Mucosa of descending colon (tissue), 3 donors: Measurements from ENCODE around the gene CRTAC1. TPM values are rescaled to one million over a fixed set of nuclear protein-coding genes. Genes with fewer than 3 reads are reported as not detected.

Source experiments
- ATAC-seq: fragments of 200-7000 bp; cut with Tn5 transposase; one replicate; pipeline ENCODE4 v1.9.1; 2020; ENCODE audit warnings: mild to moderate bottlenecking, moderate library complexity
- DNase-seq, 3 donors: peaks; one replicate each; pipeline ENCODE4 v3.0.0-alpha.2; 2020
- H3K36me3 ChIP-seq: fragments of 200-600 bp; one replicate; pipeline ENCODE4 v1.8.0; 2021; ENCODE audit warnings: low read depth, mild to moderate bottlenecking
- H3K4me1 ChIP-seq: fragments of 200-600 bp; one replicate; pipeline ENCODE4 v1.8.0; 2021; ENCODE audit warnings: low read depth, mild to moderate bottlenecking
- H3K4me3 ChIP-seq: fragments of 200-600 bp; one replicate; pipeline ENCODE4 v1.8.0; 2021; ENCODE audit warnings: mild to moderate bottlenecking
- H3K9me3 ChIP-seq: fragments of 200-600 bp; one replicate; pipeline ENCODE4 v1.8.0; 2021; ENCODE audit warnings: mild to moderate bottlenecking
- intact Hi-C, 2 donors: fragments of 100-400 bp; cut with DNase I in 1 of 2; cut with micrococcal nuclease in 1 of 2; formaldehyde crosslinking; loops; one replicate each; pipeline versions ENCODE4 v1.11.0 to v1.11.1; 2022; cut with DNase I, micrococcal nuclease
- long read RNA-seq, 2 donors: library from polyadenylated mRNA; unstranded; transcript quantifications; one replicate each; pipeline ENCODE4 v2.0.0, GENCODE V29; 2019 to 2021
- total RNA-seq, 3 donors: library from RNA; stranded (reverse); fragmentation: NEBNext Ultra II Directional in 2 of 3; extraction: Animal tissue kit (Norgen Biotek cat#: 25700) in 2 of 3; gene quantifications; one replicate each; pipeline versions ENCODE4 v1.2.1 to v1.2.4, GENCODE V29; 2021 to 2023
- TF ChIP-seq, protein P1 (sequence below): fragments of 200-600 bp; IDR thresholded peaks from one replicate; pipeline ENCODE4 v1.8.0; 2022; ENCODE audit warnings: antibody characterized with exemption, mild to moderate bottlenecking
- donor health status: DM: no; HTN: no; CAD: no; lungs with moderate emphysema.
- donor health status: DM: no; HTN: no; CAD: no.
- donor health status: DM: no; HTN: yes; CAD: no.

Gene CRTAC1, protein sequence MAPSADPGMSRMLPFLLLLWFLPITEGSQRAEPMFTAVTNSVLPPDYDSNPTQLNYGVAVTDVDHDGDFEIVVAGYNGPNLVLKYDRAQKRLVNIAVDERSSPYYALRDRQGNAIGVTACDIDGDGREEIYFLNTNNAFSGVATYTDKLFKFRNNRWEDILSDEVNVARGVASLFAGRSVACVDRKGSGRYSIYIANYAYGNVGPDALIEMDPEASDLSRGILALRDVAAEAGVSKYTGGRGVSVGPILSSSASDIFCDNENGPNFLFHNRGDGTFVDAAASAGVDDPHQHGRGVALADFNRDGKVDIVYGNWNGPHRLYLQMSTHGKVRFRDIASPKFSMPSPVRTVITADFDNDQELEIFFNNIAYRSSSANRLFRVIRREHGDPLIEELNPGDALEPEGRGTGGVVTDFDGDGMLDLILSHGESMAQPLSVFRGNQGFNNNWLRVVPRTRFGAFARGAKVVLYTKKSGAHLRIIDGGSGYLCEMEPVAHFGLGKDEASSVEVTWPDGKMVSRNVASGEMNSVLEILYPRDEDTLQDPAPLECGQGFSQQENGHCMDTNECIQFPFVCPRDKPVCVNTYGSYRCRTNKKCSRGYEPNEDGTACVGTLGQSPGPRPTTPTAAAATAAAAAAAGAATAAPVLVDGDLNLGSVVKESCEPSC
- total RNA-seq: 1 to 10 TPM in 2 of 3 donors, under 1 TPM in 1; 0.17 to 8.8 (median 1.0) TPM
- long read RNA-seq, donor 1, transcript CRTAC1-203 (15 exons, 2,890 nt): major isoform, 16 of 24 reads
- long read RNA-seq, donor 1, partial matches to known transcripts: 6 of 24 reads
- long read RNA-seq, donor 1, other reads (novel, unspliced or antisense): 2 of 24 reads
- long read RNA-seq, donor 2: 0 reads

DNA sequence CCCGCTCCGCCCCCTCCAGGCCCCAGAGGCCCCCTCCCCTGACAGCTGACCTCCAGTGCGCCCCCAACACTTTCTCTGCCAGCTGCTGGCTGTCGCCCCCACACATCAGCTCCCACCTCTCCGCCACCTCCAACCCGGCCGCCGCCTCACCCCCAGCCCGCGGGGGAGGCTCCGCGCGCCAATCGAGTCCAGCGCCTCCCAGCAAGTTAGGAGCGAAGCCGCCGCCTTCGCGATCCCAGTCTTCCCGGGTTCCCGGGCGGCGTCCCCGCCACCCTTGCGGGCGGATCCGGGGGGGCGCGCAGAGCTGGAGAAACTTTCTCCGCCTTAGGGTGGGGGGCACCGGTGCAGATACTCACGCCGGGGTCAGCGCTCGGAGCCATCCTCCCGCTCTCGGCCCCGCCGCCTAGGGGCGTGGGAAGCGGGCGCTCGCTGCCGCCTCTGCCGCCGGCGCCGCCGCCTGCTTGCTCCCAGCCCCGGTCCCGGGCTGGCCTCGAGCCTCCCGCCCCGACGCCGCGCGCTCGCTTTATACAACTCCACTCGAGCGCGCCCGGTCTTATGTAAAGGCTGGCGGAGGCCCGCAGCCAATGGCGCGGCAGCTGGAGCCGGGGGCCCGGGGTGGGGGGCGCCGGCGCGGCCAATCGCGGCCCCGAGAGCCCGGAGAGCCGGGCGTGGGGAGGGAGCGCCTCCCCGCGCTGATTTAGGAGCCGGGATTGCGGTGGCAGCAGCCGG, at the start of gene CRTAC1:
CRTAC1 (minus strand) TSS at position 529 of the 729 bp plus-strand sequence; CDS start at position 380, 149 bp downstream.
- no peak within 1 kb of the TSS for H3K4me3 ChIP-seq
- intact Hi-C loops: no loop called here
- peak in 2 of 3 donors; percentile 29 to 44 for DNase-seq
- ATAC-seq: peak; percentile 46
- no peaks in the 10 kb centered on the region for H3K36me3 ChIP-seq
- no peaks in the 10 kb centered on the region for H3K9me3 ChIP-seq
- peaks cover 12% of the 10 kb centered on the region for H3K4me1 ChIP-seq
- TF ChIP-seq, protein P1, sequence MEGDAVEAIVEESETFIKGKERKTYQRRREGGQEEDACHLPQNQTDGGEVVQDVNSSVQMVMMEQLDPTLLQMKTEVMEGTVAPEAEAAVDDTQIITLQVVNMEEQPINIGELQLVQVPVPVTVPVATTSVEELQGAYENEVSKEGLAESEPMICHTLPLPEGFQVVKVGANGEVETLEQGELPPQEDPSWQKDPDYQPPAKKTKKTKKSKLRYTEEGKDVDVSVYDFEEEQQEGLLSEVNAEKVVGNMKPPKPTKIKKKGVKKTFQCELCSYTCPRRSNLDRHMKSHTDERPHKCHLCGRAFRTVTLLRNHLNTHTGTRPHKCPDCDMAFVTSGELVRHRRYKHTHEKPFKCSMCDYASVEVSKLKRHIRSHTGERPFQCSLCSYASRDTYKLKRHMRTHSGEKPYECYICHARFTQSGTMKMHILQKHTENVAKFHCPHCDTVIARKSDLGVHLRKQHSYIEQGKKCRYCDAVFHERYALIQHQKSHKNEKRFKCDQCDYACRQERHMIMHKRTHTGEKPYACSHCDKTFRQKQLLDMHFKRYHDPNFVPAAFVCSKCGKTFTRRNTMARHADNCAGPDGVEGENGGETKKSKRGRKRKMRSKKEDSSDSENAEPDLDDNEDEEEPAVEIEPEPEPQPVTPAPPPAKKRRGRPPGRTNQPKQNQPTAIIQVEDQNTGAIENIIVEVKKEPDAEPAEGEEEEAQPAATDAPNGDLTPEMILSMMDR: no peak

DNA sequence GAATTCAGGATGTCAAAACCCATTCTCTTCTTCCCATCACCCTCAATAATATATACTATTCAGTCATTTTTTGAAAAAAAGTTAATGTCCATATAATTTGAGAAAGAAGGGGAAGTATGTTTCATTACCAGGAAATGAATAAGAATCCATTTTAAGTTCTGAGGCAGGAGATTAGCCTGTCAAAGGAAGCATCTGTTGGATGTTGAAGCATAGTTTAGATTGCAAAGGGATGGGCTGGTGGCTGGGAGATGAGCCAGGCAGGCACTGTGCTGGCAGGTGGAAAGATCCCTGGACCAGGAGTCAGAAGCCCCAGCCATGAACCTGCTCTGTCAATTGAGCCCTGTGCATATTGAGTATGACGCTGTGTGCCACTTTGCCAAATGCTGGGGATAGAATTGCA, 48.4 kb upstream of the CRTAC1 start:
- no peaks in the 10 kb centered on the region for H3K36me3 ChIP-seq
- no peaks in the 10 kb centered on the region for H3K4me1 ChIP-seq
- intact Hi-C loops: no loop called here
- no peaks in the 10 kb centered on the region for H3K9me3 ChIP-seq
- no peak for ATAC-seq
- TF ChIP-seq, protein P1: no peak
- H3K4me3 ChIP-seq: no peak overlapping the region
- no peak for DNase-seq

DNA sequence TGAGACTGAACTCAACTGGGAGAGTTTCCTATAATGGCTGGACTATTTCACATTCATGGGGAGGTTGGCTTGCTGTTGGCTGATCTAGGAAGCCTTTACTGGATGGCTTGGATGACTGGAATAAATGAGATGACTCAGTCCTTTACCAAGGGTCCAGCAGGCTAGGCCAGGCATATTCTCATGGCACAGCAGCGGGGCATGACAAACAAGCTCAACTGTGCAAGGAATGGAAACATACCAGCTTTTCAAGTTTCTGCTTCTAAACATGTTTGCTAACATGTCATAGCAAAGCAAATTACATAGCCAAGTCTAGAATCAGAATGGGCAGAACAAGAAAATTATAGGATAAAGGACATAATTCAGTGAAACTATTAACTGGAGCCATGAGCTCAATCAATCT, 46.8 kb upstream of the CRTAC1 start:
- no peaks in the 10 kb centered on the region for H3K4me1 ChIP-seq
- intact Hi-C loops: no loop called here
- H3K36me3 ChIP-seq: no peaks in the 10 kb centered on the region
- H3K4me3 ChIP-seq: no peak overlapping the region
- DNase-seq (no peak), ATAC-seq (no peak)
- TF ChIP-seq, protein P1: no peak
- no peaks in the 10 kb centered on the region for H3K9me3 ChIP-seq

DNA sequence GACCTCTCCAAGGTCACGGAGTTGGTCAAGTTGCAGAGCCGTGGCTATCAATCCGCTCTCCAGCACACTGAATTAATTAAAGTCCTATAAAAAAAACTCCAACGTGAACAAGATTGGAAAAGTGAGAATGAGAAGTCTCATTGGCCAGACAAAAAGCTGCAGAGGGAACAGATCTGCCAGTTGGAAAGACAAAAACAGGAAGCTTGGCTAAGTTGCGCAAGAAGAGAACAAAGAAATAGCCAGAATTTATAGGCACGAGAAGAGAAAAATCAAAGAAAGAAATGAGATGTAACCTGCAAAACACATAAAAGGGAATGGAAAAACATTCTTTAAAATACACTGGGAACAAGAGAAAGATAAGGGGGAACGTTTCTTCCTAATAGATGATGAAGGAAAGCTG, 45.7 kb upstream of the CRTAC1 start:
- Histone ChIP-seq H3K36me3 (no peaks in the 10 kb centered on the region), H3K4me3 (no peak overlapping the region), H3K4me1 (no peaks in the 10 kb centered on the region), H3K9me3 (no peaks in the 10 kb centered on the region)
- ATAC-seq: no peak
- DNase-seq: no peak
- intact Hi-C loops: no loop called here
- TF ChIP-seq, protein P1: no peak

DNA sequence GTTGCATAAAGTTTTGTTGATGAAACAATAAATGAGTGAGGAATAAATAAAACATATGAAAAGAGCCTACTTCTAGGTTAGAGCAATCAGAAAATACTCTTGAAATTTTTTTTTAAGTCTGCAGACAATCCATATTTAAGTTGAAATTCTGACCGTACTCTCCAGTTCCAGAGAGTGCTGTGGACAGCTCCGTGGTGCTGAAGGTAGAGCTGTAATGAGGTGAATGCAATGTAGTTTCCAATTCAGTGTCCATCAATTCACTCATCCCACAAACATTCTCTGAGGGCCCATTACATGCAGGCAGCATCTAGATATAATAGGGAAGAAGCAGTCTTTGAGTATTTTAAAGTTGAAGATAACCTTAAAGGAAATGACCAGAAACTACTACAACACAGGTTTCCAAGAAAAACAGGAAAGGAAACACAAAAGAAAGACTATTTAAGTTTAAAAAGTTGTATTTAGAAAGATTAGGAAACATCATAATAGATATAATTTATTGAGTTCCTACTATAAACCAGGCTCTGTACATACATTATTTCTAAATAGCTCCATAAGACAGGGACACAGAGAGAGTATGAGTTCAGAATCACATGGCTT, 44.0 kb upstream of the CRTAC1 start:
- intact Hi-C loops: no loop called here
- Histone ChIP-seq H3K4me3 (no peak overlapping the region), H3K9me3 (no peaks in the 10 kb centered on the region), H3K4me1 (no peaks in the 10 kb centered on the region), H3K36me3 (no peaks in the 10 kb centered on the region)
- DNase-seq (peak in 1 of 3 donors; percentile 31), ATAC-seq (no peak)
- TF ChIP-seq, protein P1: no peak
